ENCODE measurements around the gene TCERG1L.

- TF ChIP-seq POLR2A (IDR thresholded peaks at IDR 0.05; ENCODE audit: low read depth, low read length) (no peak), TAF1 (IDR thresholded peaks at IDR 0.05; ENCODE audit: borderline replicate concordance, low read depth, low read length) (no peak)
Observed at GRCh38 chr10:131239926-131240325, 71.6 kb downstream of the TCERG1L start.
